ENCODE data around the gene RARS2.

GRCh38 chr6:87553159-87553765 lies 36.5 kb downstream of the RARS2 start:
- TF ChIP-seq, protein P1, sequence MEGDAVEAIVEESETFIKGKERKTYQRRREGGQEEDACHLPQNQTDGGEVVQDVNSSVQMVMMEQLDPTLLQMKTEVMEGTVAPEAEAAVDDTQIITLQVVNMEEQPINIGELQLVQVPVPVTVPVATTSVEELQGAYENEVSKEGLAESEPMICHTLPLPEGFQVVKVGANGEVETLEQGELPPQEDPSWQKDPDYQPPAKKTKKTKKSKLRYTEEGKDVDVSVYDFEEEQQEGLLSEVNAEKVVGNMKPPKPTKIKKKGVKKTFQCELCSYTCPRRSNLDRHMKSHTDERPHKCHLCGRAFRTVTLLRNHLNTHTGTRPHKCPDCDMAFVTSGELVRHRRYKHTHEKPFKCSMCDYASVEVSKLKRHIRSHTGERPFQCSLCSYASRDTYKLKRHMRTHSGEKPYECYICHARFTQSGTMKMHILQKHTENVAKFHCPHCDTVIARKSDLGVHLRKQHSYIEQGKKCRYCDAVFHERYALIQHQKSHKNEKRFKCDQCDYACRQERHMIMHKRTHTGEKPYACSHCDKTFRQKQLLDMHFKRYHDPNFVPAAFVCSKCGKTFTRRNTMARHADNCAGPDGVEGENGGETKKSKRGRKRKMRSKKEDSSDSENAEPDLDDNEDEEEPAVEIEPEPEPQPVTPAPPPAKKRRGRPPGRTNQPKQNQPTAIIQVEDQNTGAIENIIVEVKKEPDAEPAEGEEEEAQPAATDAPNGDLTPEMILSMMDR (IDR thresholded peaks at IDR 0.05; ENCODE audit: low read depth, low read length) = no peak
- no peak for TF ChIP-seq POLR2A (IDR thresholded peaks at IDR 0.05; ENCODE audit: extremely low read depth, insufficient read length)
- TF ChIP-seq, protein P2, sequence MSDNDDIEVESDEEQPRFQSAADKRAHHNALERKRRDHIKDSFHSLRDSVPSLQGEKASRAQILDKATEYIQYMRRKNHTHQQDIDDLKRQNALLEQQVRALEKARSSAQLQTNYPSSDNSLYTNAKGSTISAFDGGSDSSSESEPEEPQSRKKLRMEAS (IDR thresholded peaks at IDR 0.05; ENCODE audit: low read depth, low read length) = no peak

Measured in NB4 (cell line).